ENCODE measurements around the gene MGA.
A peak's percentile ranks its signal among the peaks of the same experiment; 100 is the strongest.

Gene MGA

GRCh38 chr15:41660235-41661077, at the start of gene MGA:
Gene MGA, plus strand, starts transcription at chr15:41660405.
- intact Hi-C loops (cut with DNase I): loop anchor here (5.0 kb wide), 2 partner anchors 38 to 103 kb away; partner anchors contain the start of gene TYRO3
- DNase-seq: peak; percentile 53 to 91 (median 82)

- DNase-seq: peak in 2 of 42 donors; percentile 12 to 62
- intact Hi-C loops (cut with DNase I): loop anchor here (5.0 kb wide), 1 partner anchor 42 kb away; the partner anchor contains the start of gene MGA
These were observed 39.5 kb upstream of the MGA start for GRCh38 chr15:41620536-41621199.

GRCh38 chr15:41621200-41622193, 38.7 kb upstream of the MGA start:
- intact Hi-C loops (cut with DNase I): loop anchor here (5.0 kb wide), 1 partner anchor 41 kb away; the partner anchor contains the start of gene MGA
- peak; percentile 75 to 95 (median 89) for DNase-seq

DNA sequence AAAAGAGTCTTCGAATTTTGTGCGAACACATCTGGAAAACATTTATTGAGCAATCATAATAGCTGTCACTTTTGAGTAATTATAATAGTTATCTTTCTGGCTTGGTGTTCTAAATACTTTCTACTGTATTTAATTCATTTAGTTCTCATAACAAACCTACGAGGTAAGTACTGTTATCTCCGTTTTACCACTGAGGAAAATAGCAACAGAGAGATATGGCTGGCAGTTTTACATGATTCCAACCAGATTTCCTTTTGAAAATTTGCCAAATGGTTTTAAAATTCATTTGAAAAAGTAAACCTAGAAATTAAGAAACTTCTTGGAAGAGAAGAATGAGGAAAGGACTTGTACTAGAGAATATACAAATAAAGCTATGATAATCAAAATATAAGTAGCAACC, 37.3 kb upstream of the MGA start:
- no peak for DNase-seq
- intact Hi-C loops (cut with DNase I): loop anchor here (5.0 kb wide), 1 partner anchor 39 kb away; the partner anchor contains the start of gene MGA

DNA sequence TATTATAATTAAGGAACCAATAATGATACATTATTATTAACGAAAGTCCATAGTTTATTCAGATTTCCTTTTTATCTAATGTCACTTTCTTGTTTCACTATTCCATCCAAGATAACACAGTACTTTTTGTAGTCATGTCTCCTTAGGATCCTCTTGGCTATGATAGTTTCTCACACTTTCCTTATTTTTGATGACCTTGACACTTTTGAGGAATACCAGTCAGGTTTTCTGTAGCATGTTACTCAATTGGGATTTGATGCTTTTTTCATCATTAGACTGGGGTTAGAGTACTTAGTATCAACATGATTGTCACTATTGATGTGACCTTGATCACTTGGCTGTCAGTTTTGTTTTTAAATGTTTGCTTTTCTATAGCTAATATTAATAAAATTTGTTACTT, 33.0 kb upstream of the MGA start:
- DNase-seq: no peak
- intact Hi-C loops (cut with DNase I): no loop called here

GRCh38 chr15:41629463-41629862, 30.7 kb upstream of the MGA start:
- DNase-seq: no peak
- intact Hi-C loops (cut with DNase I): no loop called here

- intact Hi-C loops (cut with DNase I): no loop called here
- DNase-seq: no peak
These were observed 30.3 kb upstream of the MGA start for GRCh38 chr15:41629883-41630282.

GRCh38 chr15:41630616-41631217, 29.5 kb upstream of the MGA start:
- DNase-seq: no peak
- intact Hi-C loops (cut with DNase I): no loop called here

DNA sequence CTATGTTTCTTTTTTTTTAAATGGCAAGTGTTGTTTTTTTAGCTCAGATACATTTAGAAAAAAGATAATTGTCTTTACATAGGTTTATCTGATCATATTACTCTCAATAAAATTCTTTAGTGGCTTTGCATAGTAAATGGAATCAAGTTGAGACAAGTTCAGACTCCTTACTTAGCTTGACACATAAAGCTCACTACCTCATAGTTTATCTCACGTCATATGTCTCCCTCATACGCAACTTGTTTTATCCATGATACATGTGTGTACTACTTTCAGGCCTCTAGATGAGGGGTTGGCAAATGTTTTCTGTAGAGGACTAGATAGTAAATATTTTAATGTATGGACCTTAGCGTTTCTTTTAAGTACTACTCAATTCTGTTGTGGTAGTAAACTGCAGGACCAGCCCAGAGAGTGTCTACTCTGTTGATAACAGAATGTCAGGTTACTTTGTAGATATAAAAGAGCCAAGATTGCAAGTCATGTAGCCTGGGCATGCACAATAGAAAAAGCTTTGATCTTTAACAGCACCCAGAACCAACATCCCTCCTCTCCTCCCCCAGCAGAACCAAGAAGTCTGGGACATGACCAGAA, 28.2 kb upstream of the MGA start:
- intact Hi-C loops (cut with DNase I): no loop called here
- DNase-seq: no peak

GRCh38 chr15:41633609-41634008, 26.6 kb upstream of the MGA start:
- intact Hi-C loops (cut with DNase I): no loop called here
- no peak for DNase-seq

DNA sequence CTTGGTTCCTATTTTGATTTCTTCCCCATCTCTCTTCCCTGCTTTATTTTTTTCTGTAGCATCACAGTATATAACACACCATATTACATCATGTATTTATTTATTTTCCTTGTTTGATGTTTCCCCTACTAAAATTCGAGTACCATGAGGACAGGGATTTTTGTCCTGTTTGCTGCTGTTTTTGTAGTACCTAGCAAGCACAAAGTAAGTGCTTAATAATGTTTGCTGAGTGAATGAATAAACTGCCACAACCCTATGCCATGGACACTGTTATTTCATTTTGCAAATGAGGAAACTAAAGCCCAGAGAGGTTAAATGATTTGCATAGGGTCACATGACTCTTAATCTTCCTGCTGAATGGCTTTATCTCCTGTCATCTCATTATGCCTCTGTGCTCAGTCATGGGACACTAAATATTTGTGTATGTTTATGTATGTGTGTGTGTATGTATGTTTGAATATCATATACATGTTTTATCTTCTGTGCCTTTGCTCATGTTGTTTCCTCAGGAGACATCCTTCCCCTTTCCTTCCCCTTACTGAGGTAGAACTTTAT, 26.1 kb upstream of the MGA start:
- no peak for DNase-seq
- intact Hi-C loops (cut with DNase I): no loop called here

GRCh38 chr15:41637086-41637485, 23.1 kb upstream of the MGA start:
- DNase-seq: no peak
- intact Hi-C loops (cut with DNase I): no loop called here

DNA sequence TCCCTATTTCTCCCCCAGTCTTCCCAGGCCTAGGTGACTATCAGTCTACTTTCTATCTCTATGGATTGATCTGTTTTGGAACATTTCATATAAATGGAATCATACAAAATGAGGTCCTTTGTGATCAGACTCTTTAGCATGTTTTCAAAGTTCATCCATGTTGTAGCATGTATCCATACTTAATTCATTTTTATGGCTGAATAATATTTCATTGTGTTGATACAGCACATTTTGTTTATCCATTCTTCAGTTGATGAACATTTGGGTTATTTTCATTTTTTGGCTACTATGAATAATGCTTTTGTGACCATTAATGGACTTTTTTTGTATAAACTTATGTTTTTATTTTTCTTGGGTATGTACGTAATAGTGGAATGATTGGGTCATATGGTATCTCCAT, 19.2 kb upstream of the MGA start:
- DNase-seq: no peak
- intact Hi-C loops (cut with DNase I): no loop called here

- intact Hi-C loops (cut with DNase I): no loop called here
- no peak for DNase-seq
These were observed 12.9 kb upstream of the MGA start for GRCh38 chr15:41647262-41647661.

GRCh38 chr15:41648097-41648496, 12.1 kb upstream of the MGA start:
- intact Hi-C loops (cut with DNase I): no loop called here
- DNase-seq: no peak

GRCh38 chr15:41648770-41649169, 11.4 kb upstream of the MGA start:
- intact Hi-C loops (cut with DNase I): no loop called here
- no peak for DNase-seq

GRCh38 chr15:41650806-41651205, 9.4 kb upstream of the MGA start:
- no peak for DNase-seq

DNA sequence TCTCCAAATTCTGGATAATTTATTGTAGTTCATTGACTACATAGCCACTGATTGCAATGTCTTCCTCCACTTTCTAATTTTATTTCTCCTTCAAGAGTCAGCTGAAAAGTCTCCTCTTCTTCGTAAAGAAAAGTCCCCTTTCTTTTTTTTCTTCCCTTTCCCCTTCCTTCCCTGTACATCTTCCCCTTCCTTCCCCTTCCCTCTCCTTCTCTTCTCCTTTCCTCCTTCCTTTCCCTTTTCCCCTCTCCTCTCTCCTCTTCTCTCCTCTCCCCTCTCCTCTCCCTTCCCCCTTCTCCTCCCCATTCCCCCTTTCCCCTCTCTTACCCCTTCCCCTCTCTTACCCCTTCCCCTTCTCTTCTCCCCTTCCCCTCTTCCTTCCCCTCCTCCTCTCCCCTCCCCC, 8.8 kb upstream of the MGA start:
- intact Hi-C loops (cut with DNase I): no loop called here
- DNase-seq: no peak

More at GRCh38 chr15:41650806-41651205, 9.4 kb upstream of the MGA start:
- intact Hi-C loops (cut with DNase I): no loop called here
